IPS-18a (cell line): ENCODE data around the gene CACNB4.

Experiments used
- H3K27ac ChIP-seq: one replicate; pipeline ENCODE4 v1.5.1; 2013; ENCODE audit warnings: low read length
- H3K27me3 ChIP-seq: one replicate; pipeline ENCODE4 v1.6.1; 2013; ENCODE audit warnings: mild to moderate bottlenecking, low read length; ENCODE audit not compliant: control insufficient read depth, insufficient read depth
- H3K36me3 ChIP-seq: one replicate; pipeline ENCODE4 v1.6.1; 2013; ENCODE audit warnings: low read depth, low read length; ENCODE audit not compliant: control insufficient read depth
- H3K4me1 ChIP-seq: one replicate; pipeline ENCODE4 v1.6.1; 2013; ENCODE audit warnings: low read depth, low read length; ENCODE audit not compliant: control insufficient read depth
- H3K4me3 ChIP-seq: one replicate; pipeline ENCODE4 v1.5.1; 2013; ENCODE audit warnings: low read length
- H3K9ac ChIP-seq: one replicate; pipeline ENCODE4 v1.6.1; 2013; ENCODE audit warnings: mild to moderate bottlenecking, low read length, moderate library complexity
- H3K9me3 ChIP-seq: one replicate; pipeline ENCODE4 v1.6.1; 2013; ENCODE audit warnings: low read depth, low read length; ENCODE audit not compliant: control insufficient read depth

The CACNB4 gene

GRCh38 chr2:151840216-151841046, 258.4 kb downstream of the CACNB4 start:
- H3K27ac ChIP-seq = no peak overlapping the region
- H3K9ac ChIP-seq = no peak overlapping the region
- H3K4me1 ChIP-seq = no peaks in the 10 kb centered on the region
- H3K36me3 ChIP-seq = no peaks in the 10 kb centered on the region
- H3K4me3 ChIP-seq = no peak overlapping the region
- no peaks in the 10 kb centered on the region for H3K27me3 ChIP-seq
- H3K9me3 ChIP-seq = no peaks in the 10 kb centered on the region

GRCh38 chr2:151837926-151838325, 260.9 kb downstream of the CACNB4 start:
- H3K9ac ChIP-seq = no peak overlapping the region

GRCh38 chr2:151833984-151834383, 264.9 kb downstream of the CACNB4 start:
- Histone ChIP-seq H3K4me3 (no peak overlapping the region), H3K36me3 (no peaks in the 10 kb centered on the region), H3K4me1 (no peaks in the 10 kb centered on the region), H3K9ac (no peak overlapping the region), H3K9me3 (no peaks in the 10 kb centered on the region), H3K27me3 (peaks cover 5% of the 10 kb centered on the region), H3K27ac (no peak overlapping the region)

More at GRCh38 chr2:151837926-151838325, 260.9 kb downstream of the CACNB4 start:
- H3K4me3 ChIP-seq = no peak overlapping the region
- no peaks in the 10 kb centered on the region for H3K36me3 ChIP-seq
- H3K4me1 ChIP-seq = no peaks in the 10 kb centered on the region
- no peaks in the 10 kb centered on the region for H3K27me3 ChIP-seq
- no peak overlapping the region for H3K27ac ChIP-seq
- H3K9me3 ChIP-seq = no peaks in the 10 kb centered on the region

GRCh38 chr2:151830961-151831360, 267.9 kb downstream of the CACNB4 start:
- Histone ChIP-seq H3K9ac (no peak overlapping the region), H3K27ac (no peak overlapping the region), H3K9me3 (no peaks in the 10 kb centered on the region), H3K27me3 (peaks cover 5% of the 10 kb centered on the region), H3K4me3 (no peak overlapping the region), H3K36me3 (no peaks in the 10 kb centered on the region), H3K4me1 (peaks cover 10% of the 10 kb centered on the region)

GRCh38 chr2:151828890-151829324, 269.9 kb downstream of the CACNB4 start:
- H3K27ac ChIP-seq = no peak overlapping the region
- H3K4me3 ChIP-seq = peak overlapping the region; percentile 97
- H3K36me3 ChIP-seq = no peaks in the 10 kb centered on the region
- H3K4me1 ChIP-seq = peaks cover 10% of the 10 kb centered on the region
- peak overlapping the region; percentile 89 for H3K9ac ChIP-seq
- peaks cover 5% of the 10 kb centered on the region for H3K27me3 ChIP-seq
- H3K9me3 ChIP-seq = no peaks in the 10 kb centered on the region

GRCh38 chr2:151828143-151828889, 270.5 kb downstream of the CACNB4 start, which contains the start of gene ARL5A:
Gene ARL5A, minus strand, starts transcription at chr2:151828421. Its CDS starts 245 bp downstream, at chr2:151828176.
- Histone ChIP-seq H3K27ac (peak within 1 kb of the TSS; percentile 39), H3K27me3 (peaks cover 5% of the 10 kb centered on the region), H3K36me3 (no peaks in the 10 kb centered on the region), H3K9ac (peak within 1 kb of the TSS; percentile 89), H3K9me3 (no peaks in the 10 kb centered on the region), H3K4me3 (peak within 1 kb of the TSS; percentile 97), H3K4me1 (peaks cover 10% of the 10 kb centered on the region)

- Histone ChIP-seq H3K4me1 (peaks cover 13% of the 10 kb centered on the region), H3K27me3 (peaks cover 5% of the 10 kb centered on the region), H3K4me3 (peak overlapping the region; percentile 97), H3K36me3 (no peaks in the 10 kb centered on the region), H3K9ac (peak overlapping the region; percentile 89), H3K27ac (peak overlapping the region; percentile 39), H3K9me3 (no peaks in the 10 kb centered on the region)
Measured at GRCh38 chr2:151827564-151828142, 271.2 kb downstream of the CACNB4 start.

GRCh38 chr2:151826737-151827157, 272.1 kb downstream of the CACNB4 start:
- Histone ChIP-seq H3K27me3 (peaks cover 5% of the 10 kb centered on the region), H3K4me1 (peaks cover 14% of the 10 kb centered on the region), H3K27ac (no peak overlapping the region), H3K9ac (peak overlapping the region; percentile 89), H3K36me3 (no peaks in the 10 kb centered on the region), H3K9me3 (no peaks in the 10 kb centered on the region), H3K4me3 (peak overlapping the region; percentile 97)

GRCh38 chr2:151824886-151825285, 274.0 kb downstream of the CACNB4 start:
- Histone ChIP-seq H3K27me3 (peaks cover 5% of the 10 kb centered on the region), H3K9ac (no peak overlapping the region), H3K27ac (no peak overlapping the region), H3K4me3 (no peak overlapping the region), H3K4me1 (peaks cover 14% of the 10 kb centered on the region), H3K9me3 (no peaks in the 10 kb centered on the region), H3K36me3 (no peaks in the 10 kb centered on the region)

- Histone ChIP-seq H3K4me3 (no peak overlapping the region), H3K9me3 (no peaks in the 10 kb centered on the region), H3K36me3 (peaks cover 1% of the 10 kb centered on the region), H3K27me3 (no peaks in the 10 kb centered on the region), H3K9ac (no peak overlapping the region), H3K4me1 (peaks cover 14% of the 10 kb centered on the region), H3K27ac (no peak overlapping the region)
Measured at GRCh38 chr2:151823651-151824050, 275.2 kb downstream of the CACNB4 start.

GRCh38 chr2:151819920-151820319, 278.9 kb downstream of the CACNB4 start:
- H3K27me3 ChIP-seq = no peaks in the 10 kb centered on the region
- H3K36me3 ChIP-seq = peaks cover 3% of the 10 kb centered on the region
- peaks cover 4% of the 10 kb centered on the region for H3K4me1 ChIP-seq
- H3K27ac ChIP-seq = no peak overlapping the region
- no peaks in the 10 kb centered on the region for H3K9me3 ChIP-seq
- no peak overlapping the region for H3K9ac ChIP-seq
- H3K4me3 ChIP-seq = no peak overlapping the region
